ES-I3 (cell line): Measurements from ENCODE around the gene SERPIND1.

Experiments used
- H3K36me3 ChIP-seq: 2 replicates; pipeline ENCODE4 v1.6.1; 2013; ENCODE audit warnings: mild to moderate bottlenecking, low read length, control low read depth, moderate library complexity; ENCODE audit not compliant: insufficient read depth
- H3K4me1 ChIP-seq: 2 replicates; pipeline ENCODE4 v1.6.1; 2013; ENCODE audit warnings: mild to moderate bottlenecking, control low read depth, low read length; ENCODE audit not compliant: insufficient read depth
- H3K9ac ChIP-seq: 2 replicates; pipeline ENCODE4 v1.6.1; 2013; ENCODE audit warnings: low read depth, mild to moderate bottlenecking, low read length, moderate library complexity
- H3K9me3 ChIP-seq: 2 replicates; pipeline ENCODE4 v1.6.1; 2013; ENCODE audit warnings: mild to moderate bottlenecking, low read length, moderate library complexity; ENCODE audit not compliant: control insufficient read depth, insufficient read depth

The SERPIND1 gene

GRCh38 chr22:20802452-20802851 lies 28.5 kb downstream of the SERPIND1 start:
- Histone ChIP-seq H3K4me1 (no peaks in the 10 kb centered on the region; the same call in 1 of the 2 replicates), H3K9ac (no peak overlapping the region), H3K36me3 (peaks cover 11% of the 10 kb centered on the region), H3K9me3 (no peaks in the 10 kb centered on the region)

GRCh38 chr22:20802922-20803553 lies 29.1 kb downstream of the SERPIND1 start:
- H3K9me3 ChIP-seq, result no peaks in the 10 kb centered on the region
- no peak overlapping the region for H3K9ac ChIP-seq
- no peaks in the 10 kb centered on the region; the same call in 1 of the 2 replicates for H3K4me1 ChIP-seq
- peaks cover 13% of the 10 kb centered on the region for H3K36me3 ChIP-seq

DNA sequence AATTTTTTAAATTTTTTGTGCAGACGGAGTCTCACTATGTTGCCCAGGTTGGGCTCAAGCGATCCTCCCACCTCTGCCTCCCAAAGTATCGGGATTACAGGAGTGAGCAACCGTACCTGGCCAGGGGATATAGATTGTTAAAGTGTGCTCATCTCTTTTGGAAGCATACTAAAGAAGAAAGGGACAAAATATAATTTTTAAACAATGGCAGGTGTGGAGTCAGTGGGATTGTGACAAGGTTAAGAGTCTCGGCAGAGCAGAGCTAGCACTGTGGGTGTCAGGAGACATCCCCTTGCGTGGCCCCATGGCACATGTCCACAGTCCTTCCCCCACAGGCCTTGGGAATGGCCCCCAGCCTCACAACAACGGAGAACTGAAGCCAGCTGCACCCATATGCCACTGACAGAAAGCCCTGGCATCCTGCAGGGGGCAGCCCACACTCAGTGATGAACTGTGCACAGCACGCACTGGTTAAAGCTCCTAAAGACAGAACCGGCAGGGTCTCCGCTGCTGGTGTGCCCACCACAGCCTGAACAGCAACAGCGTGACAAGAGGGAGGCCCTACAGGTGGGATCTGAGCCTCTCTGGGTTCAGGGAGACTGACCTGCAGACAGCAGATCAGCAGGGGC lies 29.9 kb downstream of the SERPIND1 start:
- H3K36me3 ChIP-seq, result peaks cover 8% of the 10 kb centered on the region
- no peaks in the 10 kb centered on the region; the same call in 1 of the 2 replicates for H3K4me1 ChIP-seq
- no peak overlapping the region for H3K9ac ChIP-seq
- no peaks in the 10 kb centered on the region for H3K9me3 ChIP-seq

GRCh38 chr22:20804650-20805049 lies 30.7 kb downstream of the SERPIND1 start:
- H3K4me1 ChIP-seq, result no peaks in the 10 kb centered on the region; the same call in 1 of the 2 replicates
- no peaks in the 10 kb centered on the region for H3K9me3 ChIP-seq
- H3K36me3 ChIP-seq, result peaks cover 8% of the 10 kb centered on the region; the same call in 1 of the 2 replicates
- no peak overlapping the region for H3K9ac ChIP-seq

DNA sequence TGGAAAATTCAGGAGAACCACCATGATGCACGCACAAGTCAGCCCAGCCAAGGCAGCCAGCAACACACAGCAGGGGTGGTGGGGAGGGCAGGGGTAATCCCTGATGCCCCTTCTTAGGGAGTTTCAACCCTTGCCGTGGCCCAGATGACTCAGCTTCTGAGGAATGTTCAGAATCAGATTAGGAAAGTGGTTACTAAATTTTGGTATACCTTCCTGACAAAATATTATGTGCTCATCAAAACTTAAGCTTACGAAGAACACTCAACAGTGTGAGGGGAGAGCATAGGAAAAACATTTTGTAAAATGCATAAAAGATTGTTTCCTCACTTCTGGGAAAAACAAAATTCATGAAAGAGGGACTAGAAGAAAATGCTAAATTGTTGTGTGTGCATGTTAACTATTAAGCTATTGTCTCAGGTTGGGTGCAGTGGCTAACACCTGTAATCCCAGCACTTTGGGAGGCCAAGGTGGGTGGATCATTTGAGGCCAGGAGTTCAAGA lies 32.1 kb downstream of the SERPIND1 start:
- Histone ChIP-seq H3K36me3 (peaks cover 8% of the 10 kb centered on the region; the same call in 1 of the 2 replicates), H3K9ac (no peak overlapping the region), H3K9me3 (no peaks in the 10 kb centered on the region), H3K4me1 (no peaks in the 10 kb centered on the region; the same call in 1 of the 2 replicates)

GRCh38 chr22:20807315-20807752 lies 33.4 kb downstream of the SERPIND1 start:
- no peaks in the 10 kb centered on the region for H3K9me3 ChIP-seq
- H3K4me1 ChIP-seq, result no peaks in the 10 kb centered on the region; the same call in 1 of the 2 replicates
- H3K9ac ChIP-seq, result no peak overlapping the region
- H3K36me3 ChIP-seq, result peaks cover 8% of the 10 kb centered on the region; the same call in 1 of the 2 replicates

DNA sequence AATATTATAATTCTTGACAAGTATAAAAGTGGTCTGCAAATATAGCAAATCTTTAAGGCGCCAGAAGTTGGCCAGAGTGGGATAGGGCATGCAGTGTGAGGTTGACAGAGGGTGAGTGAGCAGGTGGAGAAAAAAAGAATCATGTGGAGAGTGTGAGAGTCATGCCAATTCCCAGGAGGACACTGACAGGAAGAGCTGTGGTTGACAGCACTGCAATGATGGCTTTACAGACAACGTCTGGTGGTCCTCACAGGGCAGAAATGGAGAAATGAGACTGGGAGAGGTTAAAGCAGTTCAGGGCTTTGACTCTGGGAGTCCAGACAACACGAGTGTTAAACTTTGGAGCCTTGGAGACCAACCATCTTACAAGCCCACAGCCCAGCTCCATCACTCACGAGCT lies 34.9 kb downstream of the SERPIND1 start:
- Histone ChIP-seq H3K4me1 (no peaks in the 10 kb centered on the region; the same call in 1 of the 2 replicates), H3K9ac (no peak overlapping the region), H3K9me3 (no peaks in the 10 kb centered on the region), H3K36me3 (0 out of 2 replicates have a peak, but pooled peaks cover 8% of the 10 kb centered on the region)

DNA sequence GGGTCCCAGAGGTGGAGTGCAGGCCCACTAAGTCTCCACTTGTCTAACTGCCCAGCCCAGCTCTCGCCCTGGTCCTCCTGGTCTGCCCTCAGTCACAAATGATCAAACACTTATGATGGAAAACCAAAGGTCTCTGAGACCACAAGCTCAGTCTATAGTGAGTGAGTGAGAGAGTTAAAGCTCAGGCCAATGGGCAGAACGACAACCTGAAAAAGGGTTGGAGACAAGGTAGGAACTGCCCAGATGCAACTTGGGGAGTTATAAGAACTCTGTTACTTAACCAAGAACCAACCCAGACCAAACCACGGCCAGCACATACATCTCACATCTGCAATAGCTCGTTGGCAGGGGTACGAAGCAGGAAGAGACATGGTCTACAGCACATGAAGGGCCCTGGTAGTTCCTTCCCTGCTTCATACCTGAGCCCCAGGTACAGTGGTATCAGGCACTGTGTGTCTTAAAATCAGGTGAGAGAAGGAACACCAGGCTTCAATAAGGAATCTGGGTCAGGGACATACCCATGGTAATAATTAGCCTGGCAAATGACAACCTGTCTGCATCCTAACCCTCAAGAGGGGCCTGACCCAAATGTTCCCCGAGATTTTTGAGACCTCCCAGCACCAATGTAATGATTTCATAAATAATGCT lies 35.7 kb downstream of the SERPIND1 start:
- Histone ChIP-seq H3K36me3 (0 out of 2 replicates have a peak, but pooled peaks cover 8% of the 10 kb centered on the region), H3K4me1 (no peaks in the 10 kb centered on the region; the same call in 1 of the 2 replicates), H3K9ac (no peak overlapping the region), H3K9me3 (no peaks in the 10 kb centered on the region)

DNA sequence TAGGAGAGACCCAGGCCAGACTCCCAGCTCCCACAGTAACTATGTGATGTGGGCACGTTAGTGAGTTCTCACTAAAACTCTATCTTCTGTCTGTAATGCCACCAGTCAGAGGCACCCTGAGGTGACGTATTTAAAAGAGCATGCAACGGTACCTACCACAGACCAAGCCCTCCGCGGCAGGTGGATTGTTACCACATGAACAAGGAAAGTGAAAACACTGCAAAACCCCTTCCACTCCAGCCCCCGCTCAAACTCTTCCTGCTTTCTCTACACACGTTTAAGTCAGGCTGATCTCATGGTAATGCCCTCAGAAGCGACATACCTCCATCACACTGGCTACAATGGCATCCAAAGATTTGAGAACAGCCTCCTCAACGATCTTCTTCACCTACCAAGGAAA lies 36.7 kb downstream of the SERPIND1 start:
- no peaks in the 10 kb centered on the region; the same call in 1 of the 2 replicates for H3K4me1 ChIP-seq
- H3K9me3 ChIP-seq, result no peaks in the 10 kb centered on the region
- no peak overlapping the region for H3K9ac ChIP-seq
- H3K36me3 ChIP-seq, result 0 out of 2 replicates have a peak, but pooled peaks cover 3% of the 10 kb centered on the region

DNA sequence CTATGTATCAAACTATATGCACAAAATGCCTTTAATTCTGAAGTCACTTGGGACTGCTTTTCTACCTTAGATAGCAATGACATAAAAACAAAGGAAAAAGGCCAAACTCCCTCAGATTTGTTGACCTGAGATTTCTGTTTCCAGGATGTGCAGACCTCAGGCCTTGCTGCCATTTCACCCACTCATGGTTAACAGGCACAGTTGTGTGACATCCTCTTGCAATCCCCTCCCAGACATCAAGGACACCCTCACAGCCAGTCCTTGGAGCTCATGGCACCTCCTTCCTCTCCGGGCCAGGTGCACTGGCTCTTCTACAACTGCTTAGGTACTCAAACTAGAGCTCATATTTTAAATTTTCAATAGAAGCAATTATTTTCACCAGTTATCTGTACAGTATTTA lies 37.3 kb downstream of the SERPIND1 start:
- Histone ChIP-seq H3K36me3 (0 out of 2 replicates have a peak, but pooled peaks cover 3% of the 10 kb centered on the region), H3K9me3 (no peaks in the 10 kb centered on the region), H3K4me1 (no peaks in the 10 kb centered on the region; the same call in 1 of the 2 replicates), H3K9ac (no peak overlapping the region)

DNA sequence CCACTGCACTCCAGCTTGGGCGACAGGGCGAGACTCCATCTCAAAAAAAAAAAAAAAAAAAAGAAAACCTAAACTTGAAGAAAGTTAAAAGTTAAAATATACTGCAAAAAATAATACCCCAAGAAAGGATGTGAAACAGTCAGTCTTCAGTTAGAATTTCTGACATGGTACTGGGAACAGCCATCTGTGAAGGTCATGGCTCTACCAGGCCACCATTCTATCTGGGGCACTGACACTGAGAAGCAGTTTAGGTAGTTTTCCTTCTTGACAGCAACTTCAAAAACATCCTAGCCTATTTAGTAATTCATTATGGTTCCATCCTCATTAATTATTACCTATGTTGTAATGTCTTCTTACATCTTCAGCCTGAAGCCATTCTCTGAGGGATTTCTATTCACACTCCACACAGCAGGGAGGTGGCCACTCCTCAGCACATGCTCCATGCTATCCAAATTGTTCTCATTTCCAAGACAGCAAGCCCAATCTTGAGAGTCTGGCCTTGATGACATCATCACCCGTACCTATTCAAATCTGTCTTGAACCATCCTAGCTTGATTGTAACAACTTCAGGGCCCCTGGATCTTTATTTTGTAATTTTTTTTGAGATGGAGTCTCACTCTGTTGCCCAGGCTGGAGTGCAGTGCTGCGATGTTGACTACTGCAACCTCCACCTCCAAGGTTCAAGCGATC lies 38.2 kb downstream of the SERPIND1 start:
- 0 out of 2 replicates have a peak, but pooled peaks cover 3% of the 10 kb centered on the region for H3K36me3 ChIP-seq
- no peaks in the 10 kb centered on the region; the same call in 1 of the 2 replicates for H3K4me1 ChIP-seq
- H3K9me3 ChIP-seq, result no peaks in the 10 kb centered on the region
- no peak overlapping the region for H3K9ac ChIP-seq

DNA sequence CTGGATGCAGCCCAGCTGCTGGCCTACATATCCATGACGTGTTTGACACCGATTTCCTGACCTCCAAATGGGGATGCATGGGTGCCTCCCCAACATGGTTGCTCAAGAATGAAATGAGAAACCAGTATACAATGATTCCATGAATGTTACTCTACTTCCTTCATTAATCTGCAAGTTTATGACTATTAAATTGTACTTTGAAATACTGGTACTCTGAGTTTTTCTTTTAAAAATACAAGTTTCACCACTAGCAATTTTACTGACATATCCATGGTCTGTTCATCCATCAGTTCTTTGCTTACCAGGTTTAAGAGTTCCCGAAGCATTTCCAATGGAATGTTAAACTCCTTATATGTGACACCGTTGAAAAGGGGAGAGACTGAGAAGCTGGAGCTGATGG lies 39.1 kb downstream of the SERPIND1 start:
- no peaks in the 10 kb centered on the region for H3K36me3 ChIP-seq
- H3K9ac ChIP-seq, result no peak overlapping the region
- no peaks in the 10 kb centered on the region for H3K9me3 ChIP-seq
- H3K4me1 ChIP-seq, result no peaks in the 10 kb centered on the region

DNA sequence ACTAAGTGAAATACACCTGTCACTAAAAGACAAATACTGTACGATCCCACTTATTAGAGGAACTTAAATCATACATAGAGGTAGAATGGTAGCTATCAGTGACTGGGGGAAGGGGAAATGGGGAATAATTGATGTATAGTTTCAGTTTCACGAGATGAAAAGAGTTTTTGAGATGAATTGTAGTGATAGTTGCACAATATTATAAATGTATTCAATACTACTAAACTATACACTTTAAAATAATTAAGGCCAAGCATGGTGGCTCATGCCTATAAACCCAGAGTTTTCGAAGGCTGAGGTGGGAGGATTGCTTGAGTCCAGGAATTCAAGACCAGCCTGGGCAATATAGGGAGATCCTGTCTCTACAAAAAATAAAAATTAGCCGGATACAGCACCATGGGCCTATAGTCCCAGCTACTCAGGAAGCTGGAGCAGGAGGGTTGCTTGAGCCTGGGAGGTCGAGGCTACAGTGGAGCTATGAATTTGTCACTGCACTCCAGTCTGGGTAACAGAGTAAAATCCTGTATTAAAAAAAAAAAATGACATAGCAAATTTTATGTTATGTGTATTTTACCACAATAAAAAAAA lies 40.4 kb downstream of the SERPIND1 start:
- Histone ChIP-seq H3K4me1 (no peaks in the 10 kb centered on the region), H3K9ac (no peak overlapping the region), H3K36me3 (no peaks in the 10 kb centered on the region)

More for the DNA sequence above, 40.4 kb downstream of the SERPIND1 start:
- no peaks in the 10 kb centered on the region for H3K9me3 ChIP-seq
